Measurements from ENCODE around the gene ACTR3C.

ACTR3C gene

DNA sequence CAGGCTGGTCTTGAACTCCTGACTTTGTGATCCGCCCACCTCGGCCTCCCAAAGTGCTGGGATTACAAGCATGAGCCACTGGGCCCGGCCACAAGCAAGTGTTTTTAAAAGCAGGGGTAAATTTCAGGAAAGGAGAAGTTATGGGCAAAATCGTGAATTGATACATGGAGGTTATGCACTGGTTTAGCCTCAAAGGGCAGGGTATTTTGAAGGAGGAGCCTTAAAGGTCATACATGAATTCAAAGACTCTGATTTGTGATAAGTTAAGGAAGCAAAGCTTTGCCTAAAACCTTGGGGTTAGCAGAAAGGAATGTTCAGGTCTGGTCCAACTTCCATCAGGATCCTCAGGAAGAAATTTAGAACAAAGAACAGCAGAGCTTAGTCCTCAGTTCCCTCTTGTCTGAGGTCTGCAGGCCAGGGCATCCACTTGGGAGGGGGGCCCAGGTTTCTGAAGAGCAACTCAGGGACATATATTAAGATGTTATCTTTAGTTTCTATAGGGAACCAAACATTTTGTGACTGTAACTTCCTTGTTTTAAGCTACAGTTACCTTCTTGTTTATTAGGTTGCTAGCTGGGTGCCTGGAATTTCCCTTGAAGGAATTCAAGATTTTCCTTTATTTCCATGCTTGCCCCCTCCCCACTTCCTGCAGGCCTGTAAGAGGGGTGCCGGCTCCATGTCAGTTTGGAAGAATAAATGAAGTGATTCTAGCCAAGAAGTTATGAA is 42.5 kb upstream of the ACTR3C start:
- Histone ChIP-seq H3K36me3 (ENCODE audit: control insufficient read depth in 1 of 2, insufficient read depth in 2 of 2, low read depth in 1 of 2, low read length in 2 of 2) (peaks cover 0 to 3% of the 10 kb centered on the region in 2 experiments), H2BK5ac (ENCODE audit: low read depth, low read length, poor library complexity, severe bottlenecking) (no peak overlapping the region), H4K91ac (ENCODE audit: low read length) (no peak overlapping the region), H2BK120ac (ENCODE audit: low read depth, low read length) (no peak overlapping the region), H3K4me2 (ENCODE audit: low read length, poor library complexity, severe bottlenecking) (no peak overlapping the region), H3K14ac (ENCODE audit: low read length in 2 of 2) (no peak overlapping the region), H3K9me3 (ENCODE audit: control insufficient read depth, low read length) (no peaks in the 10 kb centered on the region), H4K8ac (ENCODE audit: low read length) (no peak overlapping the region), H3K18ac (ENCODE audit: low read depth in 1 of 2, low read length in 2 of 2) (no peak overlapping the region), H3K23ac (ENCODE audit: low read length in 2 of 2) (no peak overlapping the region), H2AFZ (ENCODE audit: low read depth, low read length) (no peak overlapping the region), H3K4me1 (ENCODE audit: control insufficient read depth, insufficient read depth, low read depth, low read length) (peaks cover 16% of the 10 kb centered on the region), H3K4me3 (ENCODE audit: insufficient read depth in 1 of 2, low read depth in 1 of 2, low read length in 2 of 2) (no peak overlapping the region), H3K27me3 (ENCODE audit: control insufficient read depth in 1 of 2, insufficient read depth in 1 of 2, low read length in 2 of 2) (peaks cover 13 to 17% of the 10 kb centered on the region in 2 experiments), H2BK15ac (ENCODE audit: low read depth, poor library complexity, severe bottlenecking) (no peak overlapping the region), H3K27ac (ENCODE audit: low read length, poor library complexity, severe bottlenecking) (no peak overlapping the region), H2AK5ac (ENCODE audit: low read length, severe bottlenecking) (no peak overlapping the region), H2BK12ac (ENCODE audit: low read length in 2 of 2) (no peak overlapping the region), H3K79me1 (replicated peaks; ENCODE audit: low read length, poor library complexity, severe bottlenecking) (peaks cover 1% of the 10 kb centered on the region), H3K9ac (ENCODE audit: low read length) (no peak overlapping the region), H3K4ac (ENCODE audit: low read depth in 1 of 2, low read length in 2 of 2) (no peak overlapping the region)
- WGBS = 95% methylated on average over 4 of the region's 5 CpGs
- DNase-seq = no peak

DNA sequence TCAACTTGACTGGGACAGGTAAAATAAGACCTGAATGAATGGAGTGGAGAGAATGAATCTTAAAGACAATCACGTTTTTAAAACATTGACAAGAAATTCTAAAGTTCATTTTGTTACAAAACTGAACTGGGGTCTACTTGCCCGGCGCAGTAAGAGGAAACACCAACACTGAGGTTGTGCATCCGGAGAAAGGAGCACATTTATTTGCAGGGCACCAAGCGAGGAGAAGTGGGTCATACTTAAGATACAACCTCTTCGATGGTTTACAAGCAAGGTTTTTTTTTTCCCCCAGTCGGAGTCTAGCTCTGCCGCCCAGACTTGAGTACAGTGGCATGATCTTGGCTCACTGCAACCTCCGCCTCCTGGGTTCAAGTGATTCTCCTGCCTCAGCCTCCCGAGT is 41.8 kb upstream of the ACTR3C start:
- peaks cover 13 to 17% of the 10 kb centered on the region in 2 experiments for H3K27me3 ChIP-seq (ENCODE audit: control insufficient read depth in 1 of 2, insufficient read depth in 1 of 2, low read length in 2 of 2)
- no peak overlapping the region for H2AK5ac ChIP-seq (ENCODE audit: low read length, severe bottlenecking)
- no peak overlapping the region for H3K14ac ChIP-seq (ENCODE audit: low read length in 2 of 2)
- H3K4ac ChIP-seq (ENCODE audit: low read depth in 1 of 2, low read length in 2 of 2) = no peak overlapping the region
- no peak overlapping the region for H2BK15ac ChIP-seq (ENCODE audit: low read depth, poor library complexity, severe bottlenecking)
- no peak overlapping the region for H3K4me3 ChIP-seq (ENCODE audit: insufficient read depth in 1 of 2, low read depth in 1 of 2, low read length in 2 of 2)
- WGBS = 96% methylated on average over 10 of the region's 10 CpGs
- peaks cover 1% of the 10 kb centered on the region for H3K79me1 ChIP-seq (replicated peaks; ENCODE audit: low read length, poor library complexity, severe bottlenecking)
- H2BK12ac ChIP-seq (ENCODE audit: low read length in 2 of 2) = no peak overlapping the region
- no peak overlapping the region for H3K27ac ChIP-seq (ENCODE audit: low read length, poor library complexity, severe bottlenecking)
- no peak for DNase-seq
- no peak overlapping the region for H2BK5ac ChIP-seq (ENCODE audit: low read depth, low read length, poor library complexity, severe bottlenecking)
- H3K36me3 ChIP-seq (ENCODE audit: control insufficient read depth in 1 of 2, insufficient read depth in 2 of 2, low read depth in 1 of 2, low read length in 2 of 2) = peaks cover 0 to 2% of the 10 kb centered on the region in 2 experiments
- H4K8ac ChIP-seq (ENCODE audit: low read length) = no peak overlapping the region
- no peak overlapping the region for H3K4me2 ChIP-seq (ENCODE audit: low read length, poor library complexity, severe bottlenecking)
- H2BK120ac ChIP-seq (ENCODE audit: low read depth, low read length) = no peak overlapping the region
- no peak overlapping the region for H3K23ac ChIP-seq (ENCODE audit: low read length in 2 of 2)
- no peaks in the 10 kb centered on the region for H3K9me3 ChIP-seq (ENCODE audit: control insufficient read depth, low read length)
- H2AFZ ChIP-seq (ENCODE audit: low read depth, low read length) = no peak overlapping the region
- peaks cover 11% of the 10 kb centered on the region for H3K4me1 ChIP-seq (ENCODE audit: control insufficient read depth, insufficient read depth, low read depth, low read length)
- H4K91ac ChIP-seq (ENCODE audit: low read length) = no peak overlapping the region
- H3K18ac ChIP-seq (ENCODE audit: low read depth in 1 of 2, low read length in 2 of 2) = no peak overlapping the region
- H3K9ac ChIP-seq (ENCODE audit: low read length) = no peak overlapping the region

DNA sequence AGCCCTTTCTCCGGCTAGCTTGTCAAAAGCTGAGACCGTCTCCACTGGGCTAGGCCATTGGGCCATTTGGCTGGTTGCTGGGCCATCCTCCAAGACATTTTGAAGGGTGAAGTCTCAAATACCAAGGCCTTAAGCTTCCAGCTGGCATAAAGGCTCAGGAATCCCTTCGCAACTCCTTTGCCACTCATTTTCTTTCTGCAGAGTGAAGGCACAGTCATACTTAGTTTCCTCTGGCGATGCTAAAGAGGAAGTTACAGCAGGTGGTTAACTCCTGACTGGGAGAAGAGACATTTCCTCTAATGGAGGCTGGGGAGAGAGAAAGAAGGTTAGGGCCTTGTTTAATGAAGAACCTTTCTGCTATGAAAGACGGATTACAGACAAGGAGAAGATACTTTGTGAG is 40.5 kb upstream of the ACTR3C start:
- WGBS = 82% methylated on average over 5 of the region's 5 CpGs
- Histone ChIP-seq H3K23ac (ENCODE audit: low read length in 2 of 2) (no peak overlapping the region), H2BK15ac (ENCODE audit: low read depth, poor library complexity, severe bottlenecking) (no peak overlapping the region)

DNA sequence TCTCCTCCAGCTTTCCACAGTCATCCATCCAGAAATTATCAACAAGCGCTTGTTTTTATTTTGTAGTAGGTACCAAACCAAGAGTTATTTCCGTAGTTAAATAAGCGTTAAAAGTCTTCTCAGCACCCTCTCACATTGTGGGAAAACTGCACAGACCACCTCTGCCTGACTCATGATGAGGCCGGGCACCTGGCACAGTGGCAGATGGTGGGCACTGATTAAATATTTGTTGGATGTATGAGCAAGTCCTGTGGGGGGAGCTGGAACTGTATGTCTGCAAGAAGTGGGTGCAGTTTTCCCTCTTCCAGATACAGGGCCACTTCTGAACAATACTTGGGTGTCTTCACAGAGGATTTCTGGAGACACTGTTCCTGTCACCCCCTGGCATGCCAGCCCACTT is 40.0 kb upstream of the ACTR3C start:
- Histone ChIP-seq H2AFZ (ENCODE audit: low read depth, low read length) (no peak overlapping the region), H3K14ac (ENCODE audit: low read length in 2 of 2) (no peak overlapping the region), H3K4ac (ENCODE audit: low read depth in 1 of 2, low read length in 2 of 2) (no peak overlapping the region), H2BK12ac (ENCODE audit: low read length in 2 of 2) (no peak overlapping the region), H3K27ac (ENCODE audit: low read length, poor library complexity, severe bottlenecking) (no peak overlapping the region), H3K4me1 (ENCODE audit: control insufficient read depth, insufficient read depth, low read depth, low read length) (peaks cover 7% of the 10 kb centered on the region), H4K8ac (ENCODE audit: low read length) (no peak overlapping the region), H4K91ac (ENCODE audit: low read length) (no peak overlapping the region), H3K18ac (ENCODE audit: low read depth in 1 of 2, low read length in 2 of 2) (no peak overlapping the region), H3K36me3 (ENCODE audit: control insufficient read depth in 1 of 2, insufficient read depth in 2 of 2, low read depth in 1 of 2, low read length in 2 of 2) (peaks cover 0 to 4% of the 10 kb centered on the region in 2 experiments), H2AK5ac (ENCODE audit: low read length, severe bottlenecking) (no peak overlapping the region), H3K9me3 (ENCODE audit: control insufficient read depth, low read length) (no peaks in the 10 kb centered on the region), H3K9ac (ENCODE audit: low read length) (no peak overlapping the region), H2BK5ac (ENCODE audit: low read depth, low read length, poor library complexity, severe bottlenecking) (no peak overlapping the region), H3K79me1 (replicated peaks; ENCODE audit: low read length, poor library complexity, severe bottlenecking) (no peaks in the 10 kb centered on the region), H3K4me3 (ENCODE audit: insufficient read depth in 1 of 2, low read depth in 1 of 2, low read length in 2 of 2) (no peak overlapping the region), H3K23ac (ENCODE audit: low read length in 2 of 2) (no peak overlapping the region), H3K27me3 (ENCODE audit: control insufficient read depth in 1 of 2, insufficient read depth in 1 of 2, low read length in 2 of 2) (peaks cover 13 to 17% of the 10 kb centered on the region in 2 experiments), H2BK120ac (ENCODE audit: low read depth, low read length) (no peak overlapping the region), H3K4me2 (ENCODE audit: low read length, poor library complexity, severe bottlenecking) (no peak overlapping the region), H2BK15ac (ENCODE audit: low read depth, poor library complexity, severe bottlenecking) (no peak overlapping the region)
- 97% methylated on average over 4 of the region's 4 CpGs for WGBS
- no peak for DNase-seq

More for the DNA sequence above, 40.5 kb upstream of the ACTR3C start:
- Histone ChIP-seq H3K4ac (ENCODE audit: low read depth in 1 of 2, low read length in 2 of 2) (no peak overlapping the region), H2BK12ac (ENCODE audit: low read length in 2 of 2) (no peak overlapping the region), H2AFZ (ENCODE audit: low read depth, low read length) (no peak overlapping the region), H3K79me1 (replicated peaks; ENCODE audit: low read length, poor library complexity, severe bottlenecking) (no peaks in the 10 kb centered on the region), H3K4me2 (ENCODE audit: low read length, poor library complexity, severe bottlenecking) (no peak overlapping the region), H3K36me3 (ENCODE audit: control insufficient read depth in 1 of 2, insufficient read depth in 2 of 2, low read depth in 1 of 2, low read length in 2 of 2) (peaks cover 0 to 4% of the 10 kb centered on the region in 2 experiments), H3K27ac (ENCODE audit: low read length, poor library complexity, severe bottlenecking) (no peak overlapping the region), H3K9ac (ENCODE audit: low read length) (no peak overlapping the region), H2BK5ac (ENCODE audit: low read depth, low read length, poor library complexity, severe bottlenecking) (no peak overlapping the region), H2BK120ac (ENCODE audit: low read depth, low read length) (no peak overlapping the region), H3K27me3 (ENCODE audit: control insufficient read depth in 1 of 2, insufficient read depth in 1 of 2, low read length in 2 of 2) (peaks cover 13 to 17% of the 10 kb centered on the region in 2 experiments), H2AK5ac (ENCODE audit: low read length, severe bottlenecking) (no peak overlapping the region), H4K8ac (ENCODE audit: low read length) (no peak overlapping the region), H3K9me3 (ENCODE audit: control insufficient read depth, low read length) (no peaks in the 10 kb centered on the region), H3K4me1 (ENCODE audit: control insufficient read depth, insufficient read depth, low read depth, low read length) (peaks cover 7% of the 10 kb centered on the region), H4K91ac (ENCODE audit: low read length) (no peak overlapping the region), H3K14ac (ENCODE audit: low read length in 2 of 2) (no peak overlapping the region), H3K18ac (ENCODE audit: low read depth in 1 of 2, low read length in 2 of 2) (no peak overlapping the region), H3K4me3 (ENCODE audit: insufficient read depth in 1 of 2, low read depth in 1 of 2, low read length in 2 of 2) (no peak overlapping the region)
- DNase-seq = no peak
